K562 (cell line): ENCODE data around the gene SUPT16H.

Experiments
- JUND ChIP-seq, 2 experiments: IDR thresholded peaks; 2 replicates in 1 of 2; 3 replicates in 1 of 2; pipeline ENCODE4 v1.6.1; 2011; ENCODE audit warnings: borderline replicate concordance in 2 of 2, low read depth in 2 of 2, low read length in 2 of 2, improper control_type of control experiment in 1 of 2, missing biosample characterization in 1 of 2, missing genetic modification characterization in 1 of 2, missing genetic modification reagents in 1 of 2
- SETDB1 ChIP-seq: IDR thresholded peaks from one replicate; pipeline ENCODE4 v1.6.1; 2012; ENCODE audit warnings: low read length, control low read depth, inconsistent platforms

- TF ChIP-seq JUND (IDR thresholded peaks at IDR 0.05; ENCODE audit: borderline replicate concordance, low read depth, low read length), result no peak
- TF ChIP-seq JUND (tag; IDR thresholded peaks at IDR 0.05; ENCODE audit: borderline replicate concordance, low read depth, low read length), result no peak
- TF ChIP-seq SETDB1, result no peak
Observed at GRCh38 chr14:21309956-21310355, 73.9 kb downstream of the SUPT16H start.
